Measurements from ENCODE around the gene DIPK1A.
"Not testable (repeated sequence)": the region's sequence is repeated elsewhere in the genome, so short reads cannot be mapped to it uniquely, and the experiment has no call there.

The DIPK1A gene

DNA sequence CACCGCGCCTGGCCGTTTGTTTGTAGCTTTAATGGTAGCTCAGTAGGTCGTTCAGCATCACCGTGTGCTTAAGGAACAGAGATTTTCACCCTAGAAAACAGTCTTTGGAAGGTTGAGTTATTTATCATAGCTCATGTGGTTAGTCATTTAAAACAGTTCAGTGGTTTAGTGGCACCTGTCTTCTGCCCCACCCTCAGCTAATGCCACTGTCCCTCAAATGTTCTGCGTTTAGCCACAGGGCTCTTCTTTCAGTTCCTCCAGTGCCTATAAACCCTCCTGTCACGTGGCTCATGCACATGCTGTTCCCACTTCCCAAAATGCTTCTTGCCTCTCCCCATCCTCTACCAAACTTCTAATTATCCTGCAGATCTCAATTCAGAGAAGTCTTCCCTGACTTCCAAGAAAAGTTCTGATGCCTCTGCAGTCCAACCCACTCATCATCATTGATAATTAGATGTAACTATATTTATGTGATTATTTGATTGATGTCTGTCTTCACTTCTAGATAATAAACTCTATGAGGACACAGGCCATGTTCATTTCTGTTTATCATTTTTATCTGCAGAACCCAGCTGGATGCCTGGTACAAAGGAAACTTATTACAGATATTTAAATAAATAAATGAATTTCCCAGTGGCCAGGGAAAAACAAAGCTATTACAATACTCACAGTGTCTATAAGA is 14.4 kb upstream of the DIPK1A start:
- DNase-seq = no peak

DNA sequence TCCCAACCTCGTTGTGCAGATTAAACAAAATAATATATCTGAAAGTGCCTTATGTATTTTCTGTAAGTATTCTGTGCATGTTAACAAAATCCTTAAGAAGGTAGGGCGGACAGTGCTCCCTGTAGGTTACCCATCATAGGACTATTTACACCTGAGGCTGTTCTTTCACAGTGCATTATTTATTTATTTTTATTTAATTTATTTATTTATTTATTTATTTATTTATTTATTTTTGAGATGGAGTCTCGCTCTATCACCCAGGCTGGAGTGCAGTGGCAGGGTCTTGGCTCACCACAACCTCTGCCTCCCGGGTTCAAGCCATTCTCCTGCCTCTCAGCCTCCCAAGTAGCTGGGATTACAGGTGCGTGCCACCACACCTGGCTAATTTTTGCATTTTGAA is 12.8 kb upstream of the DIPK1A start:
- not testable (repeated sequence) for DNase-seq

GRCh38 chr1:92973203-92973897 is 12.1 kb upstream of the DIPK1A start:
- DNase-seq = no peak

DNA sequence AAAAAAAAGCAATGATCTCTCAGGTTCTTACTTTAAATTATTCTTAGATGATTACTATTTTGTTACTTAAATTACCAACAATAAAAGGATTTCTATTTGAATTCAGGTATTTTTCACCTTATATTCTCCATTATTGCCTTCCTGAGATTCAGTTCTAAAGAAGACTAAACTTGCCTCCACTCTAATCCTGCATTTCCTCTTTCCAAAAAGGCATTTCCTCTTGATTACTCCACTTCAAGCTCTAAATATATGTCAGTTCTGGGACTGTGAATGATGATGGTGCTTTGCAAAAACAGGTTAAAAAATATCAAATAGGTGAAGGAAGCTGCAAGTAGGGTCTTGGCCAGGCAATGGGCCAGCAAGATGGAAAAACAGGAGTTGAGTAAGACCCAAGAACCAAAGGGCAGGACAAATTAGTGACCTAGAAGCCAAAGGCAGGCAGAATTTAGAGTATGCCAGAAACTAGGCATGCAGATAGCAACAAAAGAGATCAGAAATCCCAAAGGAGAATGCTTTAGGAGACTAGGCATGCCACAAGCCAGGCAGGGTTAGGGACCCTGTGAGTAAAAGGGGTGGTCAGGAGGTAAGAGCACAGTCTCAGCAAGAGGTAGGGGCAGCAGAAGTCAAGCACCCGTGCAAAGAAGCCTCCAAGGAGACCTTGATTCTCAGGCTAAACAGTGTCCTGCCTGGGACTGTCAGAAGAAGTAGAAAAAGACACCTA is 11.3 kb upstream of the DIPK1A start:
- no peak for DNase-seq

- not testable (repeated sequence) for DNase-seq
Measured at GRCh38 chr1:92971932-92972331, 10.7 kb upstream of the DIPK1A start.

DNA sequence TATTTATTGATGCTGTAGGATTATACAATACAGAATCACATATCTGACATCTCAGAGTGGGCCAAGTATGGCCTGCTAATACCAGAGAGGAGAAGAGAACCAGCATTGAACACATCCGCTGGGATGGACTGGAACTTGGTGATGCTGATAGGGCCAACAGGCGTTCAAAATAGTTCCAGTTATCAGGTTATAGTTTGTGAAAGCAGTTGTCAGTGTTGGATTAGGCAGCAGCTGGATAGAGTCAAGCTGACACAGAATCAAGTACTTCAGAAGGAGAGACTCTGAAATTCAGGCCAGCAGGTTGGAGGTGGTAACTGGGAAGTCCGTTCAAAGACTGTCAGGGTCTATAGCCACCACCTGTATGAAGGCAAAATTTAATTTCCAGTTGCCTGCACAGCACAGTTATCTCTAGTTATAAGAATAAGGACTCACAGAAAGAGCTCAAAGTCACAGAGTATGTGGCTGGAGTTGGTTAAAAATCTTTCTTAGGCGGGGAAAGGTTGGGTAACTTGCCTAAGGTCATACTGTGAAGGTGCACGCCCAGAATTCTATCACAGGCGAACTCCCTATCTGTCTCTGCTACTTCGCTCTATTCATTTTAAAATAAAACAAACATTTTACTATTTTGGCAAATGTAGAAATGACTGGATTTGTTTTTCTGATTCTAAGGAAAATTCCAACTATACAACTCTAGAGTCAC is 9.9 kb upstream of the DIPK1A start:
- DNase-seq = no peak

DNA sequence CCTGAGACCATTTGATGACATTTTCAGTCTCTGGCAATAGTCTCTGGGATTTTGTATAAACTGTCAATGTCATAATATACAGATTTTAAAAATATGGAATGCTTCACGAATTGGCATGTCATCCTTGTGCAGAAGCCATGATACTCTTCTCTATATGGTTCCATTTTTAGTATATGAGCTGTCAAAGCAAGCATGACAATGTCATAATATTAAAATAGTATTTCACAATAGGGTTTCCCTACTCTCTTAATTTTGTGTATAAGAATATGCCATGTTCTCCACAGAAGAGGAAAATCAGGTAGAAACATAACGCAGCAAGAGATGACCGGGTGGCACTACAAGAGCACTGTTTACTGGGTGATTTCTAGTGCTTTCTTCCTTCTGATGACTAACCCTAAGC is 8.3 kb upstream of the DIPK1A start:
- DNase-seq = no peak

- no peak for DNase-seq
Measured at GRCh38 chr1:92968138-92969032, 7.1 kb upstream of the DIPK1A start.

- DNase-seq = no peak
Measured at GRCh38 chr1:92964998-92965397, 3.7 kb upstream of the DIPK1A start.

GRCh38 chr1:92964316-92964715 is 3.1 kb upstream of the DIPK1A start:
- no peak for DNase-seq

- peak; percentile 78 for DNase-seq
Measured at GRCh38 chr1:92961896-92962752, 862 bp upstream of the DIPK1A start.

DNA sequence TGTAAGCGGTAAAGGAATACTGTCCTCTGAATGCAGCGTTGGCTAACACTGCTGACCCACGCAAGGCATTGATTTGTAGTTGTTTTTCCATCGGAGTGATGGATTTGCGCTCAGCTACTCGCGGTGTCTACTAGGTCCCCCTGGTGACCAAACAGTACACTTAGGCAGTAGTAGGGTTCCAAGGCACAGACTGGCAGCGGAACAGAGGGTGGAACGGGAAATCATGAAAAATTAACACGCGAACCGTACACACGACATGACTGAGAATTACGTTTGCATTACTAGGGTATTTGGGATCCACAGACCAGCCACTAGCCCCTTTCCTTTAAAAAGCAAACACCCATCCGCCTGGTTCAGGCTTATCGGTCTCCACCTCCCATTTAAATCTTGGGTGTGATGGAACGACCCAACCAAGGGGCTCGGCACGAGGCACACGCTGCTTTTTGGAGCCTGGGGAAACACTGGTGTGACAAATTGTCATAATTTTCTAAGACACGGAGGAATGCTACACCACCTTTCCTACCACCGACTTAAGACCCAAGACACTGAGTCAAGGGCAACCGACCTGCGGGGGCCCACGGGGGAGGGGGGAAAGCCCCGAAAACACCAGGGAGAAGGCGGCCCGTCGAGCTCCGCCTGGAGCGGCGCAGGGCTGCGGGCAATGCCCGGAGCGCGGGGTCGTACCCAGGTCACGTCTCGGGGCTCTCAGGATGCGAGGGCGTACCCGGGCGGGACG is 699 bp downstream of the DIPK1A start:
- DNase-seq = peak; percentile 79

DNA sequence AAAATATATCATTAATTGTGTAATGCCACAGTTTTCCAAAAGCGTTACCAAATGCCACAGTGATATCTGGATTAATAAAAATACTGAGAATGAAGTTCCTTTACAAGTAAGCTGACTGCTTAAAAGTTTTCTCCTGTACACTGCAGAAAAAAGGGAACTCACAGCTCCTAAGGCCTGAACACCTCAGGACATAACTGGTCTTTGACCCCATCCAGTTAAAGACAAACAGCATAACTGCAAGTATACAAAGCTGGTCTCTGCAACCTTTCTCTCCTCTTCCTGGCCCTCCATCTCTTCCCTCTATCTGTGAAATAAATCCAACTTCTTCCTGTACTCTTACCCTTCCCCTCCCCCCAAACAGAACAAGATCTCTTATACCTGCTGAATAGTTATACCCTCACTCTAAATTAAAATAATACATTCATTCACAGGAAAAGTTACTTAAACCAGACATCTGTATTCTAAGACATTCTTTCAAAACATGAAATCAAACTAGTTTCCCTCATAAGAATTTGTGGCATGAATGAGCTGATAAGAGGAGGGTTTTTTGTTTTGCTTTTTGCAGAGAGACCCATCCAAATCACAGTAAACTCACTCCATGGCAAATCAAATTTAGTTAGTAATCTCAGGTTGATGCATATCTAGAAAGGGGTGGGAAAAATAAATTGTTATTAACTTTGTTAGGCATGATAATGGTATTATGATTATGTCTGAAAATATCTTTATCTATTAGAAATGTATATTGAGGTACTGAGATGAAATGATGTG is 2.9 kb downstream of the DIPK1A start:
- no peak for DNase-seq

- no peak for DNase-seq
Measured at GRCh38 chr1:92957030-92957734, 4.1 kb downstream of the DIPK1A start.

DNA sequence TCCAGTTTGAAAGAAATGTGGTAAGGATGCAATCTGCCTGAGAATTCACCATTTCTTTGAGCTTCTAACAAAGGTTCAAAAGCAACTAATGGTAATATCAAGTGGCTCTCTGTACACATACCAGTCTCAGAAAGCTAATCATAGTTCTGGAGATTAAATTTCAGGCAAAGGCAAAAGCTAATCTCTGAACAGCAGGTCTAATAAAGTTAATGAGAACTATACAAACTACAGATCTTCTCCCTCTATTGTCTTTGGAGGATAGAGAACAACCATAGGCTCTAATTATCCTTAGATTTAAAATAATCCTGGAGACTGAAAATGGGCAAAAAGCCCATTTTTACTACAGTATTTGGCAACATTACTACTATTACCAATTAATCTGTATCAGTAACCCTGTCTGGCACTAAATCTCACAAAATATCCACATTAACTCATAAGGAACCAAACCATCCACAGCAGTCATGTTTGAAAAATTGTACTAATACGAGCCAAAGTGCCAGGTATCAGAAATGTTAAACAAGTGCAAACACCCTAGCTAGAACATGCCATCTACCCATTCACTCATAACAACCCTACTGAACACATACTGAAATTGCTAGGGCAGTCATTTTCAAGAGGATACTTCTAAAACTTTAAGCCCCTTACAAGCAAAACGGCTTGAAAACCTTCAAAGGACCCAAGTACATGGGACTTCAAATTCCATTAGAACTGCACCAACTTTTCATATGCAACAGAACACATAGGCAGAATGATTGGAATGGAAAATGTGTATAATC is 4.8 kb downstream of the DIPK1A start:
- DNase-seq = no peak

DNA sequence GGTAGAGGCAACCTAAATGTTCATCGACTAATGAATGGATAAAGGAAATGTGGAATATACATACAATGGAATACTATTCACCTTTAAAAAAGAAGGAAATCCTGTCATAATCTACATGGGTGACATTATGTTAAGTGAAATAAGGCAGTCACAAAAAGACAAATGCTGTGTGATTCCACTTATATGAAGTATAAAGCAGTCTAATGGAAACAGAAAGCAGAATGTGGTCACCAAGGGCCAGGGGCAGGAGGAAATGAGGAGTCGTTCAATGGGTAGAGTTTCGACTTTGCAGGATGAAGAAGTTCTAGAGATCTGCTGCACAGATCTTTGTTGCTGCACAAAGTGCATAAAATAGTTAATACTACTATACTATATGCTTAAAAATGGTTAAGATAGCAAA is 7.8 kb downstream of the DIPK1A start:
- no peak for DNase-seq

DNA sequence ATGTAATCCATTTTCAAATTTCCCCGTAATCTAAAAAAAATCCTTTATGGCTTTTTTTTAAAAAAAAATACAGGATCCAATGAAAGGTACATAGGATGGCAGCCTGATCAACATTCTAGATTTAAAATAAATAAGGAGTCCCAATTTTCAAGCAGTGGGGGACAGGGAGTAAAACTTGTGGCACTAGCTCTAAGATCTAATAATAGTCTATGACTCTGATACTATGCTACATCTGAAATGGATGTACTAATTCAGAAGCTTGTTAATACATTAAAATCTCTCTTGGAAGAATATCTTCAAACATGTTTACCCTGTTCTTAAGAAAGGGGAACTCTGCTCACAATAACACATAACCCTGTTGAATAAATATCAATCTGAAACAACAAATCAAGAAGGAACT is 8.5 kb downstream of the DIPK1A start:
- DNase-seq = no peak

GRCh38 chr1:92951141-92951582 is 10.1 kb downstream of the DIPK1A start:
- peak; percentile 75 for DNase-seq
